H1 (cell line): ENCODE measurements around the gene CRYBG1. TPM values are rescaled to one million over a fixed set of nuclear protein-coding genes. Genes with fewer than 3 reads are reported as not detected.

ENCODE experiments used
- EGR1 ChIP-seq: IDR thresholded peaks from 2 replicates; pipeline ENCODE4 v1.6.1; 2011; ENCODE audit warnings: low read depth, low read length, borderline replicate concordance
- EP300 ChIP-seq, 2 experiments: IDR thresholded peaks; 1 replicate in 1 of 2; 2 replicates in 1 of 2; pipeline ENCODE4 v1.6.1; 2011 to 2012; ENCODE audit warnings: low read depth in 2 of 2, low read length in 2 of 2, mild to moderate bottlenecking in 2 of 2, borderline replicate concordance in 1 of 2, inconsistent platforms in 1 of 2, moderate library complexity in 1 of 2
- EZH2 ChIP-seq: fragments of 200-600 bp; sonication (generic); IDR thresholded peaks from 2 replicates; pipeline ENCODE4 v1.7.1; 2012; ENCODE audit warnings: low read depth, mild to moderate bottlenecking, moderate library complexity, low read length, inconsistent platforms; ENCODE audit not compliant: severe bottlenecking
- KDM5A ChIP-seq: fragments of 200-600 bp; IDR thresholded peaks from 2 replicates; pipeline ENCODE4 v1.7.1; 2012; ENCODE audit warnings: mild to moderate bottlenecking, low read length, inconsistent platforms, mixed read lengths
- SAP30 ChIP-seq: fragments of 300-600 bp; sonication (generic); IDR thresholded peaks from 2 replicates; pipeline ENCODE4 v1.7.1; 2012; ENCODE audit warnings: low read length, moderate library complexity, mild to moderate bottlenecking, inconsistent platforms; ENCODE audit not compliant: insufficient read depth, insufficient replicate concordance
- SP1 ChIP-seq: IDR thresholded peaks from 2 replicates; pipeline ENCODE4 v1.6.1; 2011; ENCODE audit warnings: low read depth, low read length
- SRF ChIP-seq: IDR thresholded peaks from 2 replicates; pipeline ENCODE4 v1.6.1; 2011; ENCODE audit warnings: mild to moderate bottlenecking, low read depth, low read length, moderate library complexity
- TCF12 ChIP-seq: IDR thresholded peaks from 2 replicates; pipeline ENCODE4 v1.6.1; 2011; ENCODE audit warnings: low read depth, mild to moderate bottlenecking, low read length
- polyA plus RNA-seq, 7 experiments: library from polyadenylated mRNA; depleted of rRNA in 3 of 7; stranded (reverse) in 5 of 7; unstranded in 2 of 7; fragments of >200 nt in 5 of 7; fragments of 200-250 nt in 2 of 7; gene quantifications; 1 replicate in 5 of 7; 2 replicates in 1 of 7; 4 replicates in 1 of 7; pipeline versions ENCODE4 v1.2.1 to v1.2.3, GENCODE V29; 2011 to 2013; ENCODE audit warnings: missing spikeins in 2 of 7, mixed read lengths in 2 of 7
- total RNA-seq: library from RNA; stranded (reverse); fragmentation: NEBNext Ultra II Directional; extraction: Animal tissue kit (Norgen Biotek cat#: 25700); gene quantifications from 2 replicates; pipeline ENCODE4 v1.2.1, GENCODE V29; 2021
- TF ChIP-seq, protein P1 (sequence below): IDR thresholded peaks from 2 replicates; pipeline ENCODE4 v1.6.1; 2012; ENCODE audit warnings: inconsistent platforms

The CRYBG1 gene
- total and polyA plus RNA-seq, 2 of the 8 experiments (the other 6 are each of a cell fraction or from before 2014, with no cell fraction given), result 2.2 to 11.6 TPM

GRCh38 chr6:106614592-106615257 is 254.2 kb downstream of the CRYBG1 start (continued):
- TF ChIP-seq, protein P1, sequence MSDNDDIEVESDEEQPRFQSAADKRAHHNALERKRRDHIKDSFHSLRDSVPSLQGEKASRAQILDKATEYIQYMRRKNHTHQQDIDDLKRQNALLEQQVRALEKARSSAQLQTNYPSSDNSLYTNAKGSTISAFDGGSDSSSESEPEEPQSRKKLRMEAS, result no peak
- TF ChIP-seq SP1 (peak; percentile 36; the same call in 1 of the 2 replicates), SRF (no peak), EZH2 (no peak), SAP30 (no peak), EGR1 (no peak), TCF12 (peak; percentile 95), EP300 (IDR thresholded peaks at IDR 0.05; ENCODE audit: borderline replicate concordance in 1 of 2, low read depth in 2 of 2, low read length in 2 of 2) (peak in 1 of 2 experiments; percentile 82; a peak in 1 of 3 replicates), KDM5A (no peak)
- TF ChIP-seq, all 59 proteins: peak for 7
